Measurements from ENCODE around the gene MAGEA2.
"Not testable (repeated sequence)": the region's sequence is repeated elsewhere in the genome, so short reads cannot be mapped to it uniquely, and the experiment has no call there.

MAGEA2 gene

GRCh38 chrX:152753686-152754650, at the start of gene MAGEA2:
MAGEA2 (minus strand) TSS chrX:152753842; CDS start chrX:152751363, 2,479 bp downstream.
- DNase-seq (ENCODE audit: low read depth) = not testable (repeated sequence)

- DNase-seq (ENCODE audit: low read depth) = no peak
Observed at GRCh38 chrX:152798945-152799344, 45.3 kb upstream of the MAGEA2 start.

DNA sequence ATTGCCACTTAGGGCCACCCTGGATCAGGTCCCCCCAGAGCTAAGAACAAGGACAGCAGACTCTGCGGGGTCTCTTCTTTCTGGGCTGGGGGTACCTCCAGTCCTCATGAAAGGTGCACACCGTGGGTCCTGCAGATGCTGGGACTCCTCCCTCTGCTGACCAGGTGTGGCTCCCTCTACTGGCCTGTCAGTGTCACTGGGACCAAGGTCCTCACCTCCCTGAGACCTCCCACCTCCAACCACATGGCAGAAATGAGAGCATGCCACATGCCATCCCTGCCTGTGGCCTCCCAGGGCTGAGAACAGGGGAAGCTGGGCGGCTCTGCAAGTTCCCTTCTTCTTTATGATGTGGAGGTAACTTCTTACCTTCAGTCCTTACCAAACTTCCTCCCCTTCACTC, 33.4 kb upstream of the MAGEA2 start:
- DNase-seq (ENCODE audit: low read depth) = not testable (repeated sequence)

- not testable (repeated sequence) for DNase-seq (ENCODE audit: low read depth)
Observed at GRCh38 chrX:152769549-152770289, 16.1 kb upstream of the MAGEA2 start, which contains the start of gene MAGEA6. MAGEA6 (minus strand) TSS chrX:152769689; CDS start chrX:152767650, 2,039 bp downstream.

- DNase-seq (ENCODE audit: low read depth) = not testable (repeated sequence)
Observed at GRCh38 chrX:152766562-152766961, 12.9 kb upstream of the MAGEA2 start.

GRCh38 chrX:152761582-152761981, 7.9 kb upstream of the MAGEA2 start:
- DNase-seq (ENCODE audit: low read depth) = not testable (repeated sequence)

DNA sequence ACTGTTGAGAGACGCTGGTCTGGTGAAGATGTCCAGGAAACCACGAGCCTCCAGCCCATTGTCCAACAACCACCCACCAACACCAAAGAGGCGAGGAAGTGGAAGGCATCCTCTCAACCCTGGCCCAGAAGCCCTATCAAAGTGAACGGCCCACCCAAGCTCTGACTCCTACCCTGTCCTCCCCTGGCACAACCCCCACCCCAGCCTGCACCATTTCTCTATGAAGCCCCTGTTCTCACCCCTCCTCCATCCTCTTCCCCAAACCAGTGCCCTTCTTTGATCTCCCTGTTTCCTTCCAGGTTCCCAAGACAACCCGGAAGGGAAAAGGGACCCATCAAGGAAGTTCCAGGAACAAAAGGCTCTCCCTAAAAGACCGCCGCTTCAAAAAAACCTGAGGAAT, 5.9 kb upstream of the MAGEA2 start:
- not testable (repeated sequence) for DNase-seq (ENCODE audit: low read depth)

DNA sequence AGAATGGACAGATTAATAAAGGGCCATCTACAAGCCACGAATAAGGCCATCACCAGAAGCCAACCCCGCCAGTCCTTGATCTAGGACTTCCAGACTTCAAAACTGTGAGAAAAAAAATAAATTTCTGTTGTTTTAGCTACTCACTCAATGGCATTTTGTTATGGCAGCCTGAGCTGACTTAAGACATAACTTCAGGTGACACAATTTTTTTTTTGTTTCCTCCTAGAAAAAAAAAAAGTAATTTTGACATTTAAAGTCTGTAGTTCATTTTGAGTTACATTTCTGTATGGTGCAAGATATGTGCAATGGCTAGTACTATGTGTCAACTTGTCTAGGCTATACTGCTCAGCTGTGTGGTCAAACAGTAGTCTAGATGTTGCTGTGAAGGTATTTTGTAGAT, 5.3 kb upstream of the MAGEA2 start, which contains the start of gene CSAG3:
Gene CSAG3 (plus strand): TSS at position 301 of the 400 bp plus-strand sequence.
- not testable (repeated sequence) for DNase-seq (ENCODE audit: low read depth)

GRCh38 chrX:152754871-152755270, 1.2 kb upstream of the MAGEA2 start:
- DNase-seq (ENCODE audit: low read depth) = not testable (repeated sequence)

DNA sequence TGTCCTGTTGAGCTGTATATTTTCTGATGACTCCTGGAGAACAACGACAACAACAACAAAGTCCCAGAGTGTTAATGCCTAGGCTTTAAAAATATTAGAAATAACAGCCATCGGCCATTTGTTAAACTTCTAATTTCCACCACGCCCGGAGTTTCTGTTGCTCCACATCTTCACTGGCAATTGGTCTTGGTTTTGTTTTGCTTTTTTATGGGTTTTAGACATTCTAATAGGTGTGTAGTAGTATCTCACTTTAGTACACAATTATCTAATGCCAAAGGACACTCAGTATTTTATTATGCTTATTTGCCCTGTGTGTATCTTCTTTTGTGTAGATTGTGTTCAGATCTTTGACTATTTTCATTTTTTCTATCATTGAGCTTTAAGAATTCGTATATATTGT, 15.1 kb downstream of the MAGEA2 start:
- no peak for DNase-seq (ENCODE audit: low read depth)

GRCh38 chrX:152736528-152736927, 17.1 kb downstream of the MAGEA2 start:
- DNase-seq (ENCODE audit: low read depth) = not testable (repeated sequence)

DNA sequence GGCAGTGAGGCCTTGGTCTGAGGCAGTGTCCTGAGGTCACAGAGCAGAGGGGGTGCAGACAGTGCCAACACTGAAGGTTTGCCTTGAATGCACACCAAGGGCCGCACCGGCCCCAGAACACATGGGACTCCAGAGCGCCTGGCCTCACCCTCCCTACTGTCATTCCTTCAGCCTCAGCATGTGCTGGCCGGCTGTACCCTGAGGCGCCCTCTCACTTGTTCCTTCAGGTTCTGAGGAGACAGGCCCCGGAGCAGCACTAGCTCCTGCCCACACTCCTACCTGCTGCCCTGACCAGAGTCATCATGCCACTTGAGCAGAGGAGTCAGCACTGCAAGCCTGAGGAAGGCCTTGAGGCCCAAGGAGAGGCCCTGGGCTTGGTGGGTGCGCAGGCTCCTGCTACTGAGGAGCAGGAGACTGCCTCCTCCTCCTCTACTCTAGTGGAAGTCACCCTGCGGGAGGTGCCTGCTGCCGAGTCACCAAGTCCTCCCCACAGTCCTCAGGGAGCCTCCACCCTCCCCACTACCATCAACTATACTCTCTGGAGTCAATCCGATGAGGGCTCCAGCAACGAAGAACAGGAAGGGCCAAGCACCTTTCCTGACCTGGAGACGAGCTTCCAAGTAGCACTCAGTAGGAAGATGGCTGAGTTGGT, 17.7 kb downstream of the MAGEA2 start:
- no peak for DNase-seq (ENCODE audit: low read depth)

DNA sequence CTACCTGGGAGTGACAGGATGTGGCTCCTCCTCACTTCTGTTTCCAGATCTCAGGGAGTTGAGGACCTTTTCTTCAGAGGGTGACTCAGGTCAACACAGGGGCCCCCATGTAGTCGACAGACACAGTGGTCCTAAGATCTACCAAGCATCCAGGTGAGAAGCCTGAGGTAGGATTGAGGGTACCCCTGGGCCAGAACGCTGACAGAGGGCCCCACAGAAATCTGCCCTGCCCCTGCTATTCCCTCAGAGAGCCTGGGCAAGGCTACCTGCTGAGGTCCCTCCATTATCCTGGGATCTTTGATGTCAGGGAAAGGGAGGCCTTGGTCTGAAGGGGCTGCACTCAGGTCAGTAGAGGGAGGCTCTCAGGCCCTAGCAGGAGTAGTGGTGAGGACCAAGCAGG, 18.5 kb downstream of the MAGEA2 start:
- no peak for DNase-seq (ENCODE audit: low read depth)

GRCh38 chrX:152734143-152734858, 19.3 kb downstream of the MAGEA2 start:
- not testable (repeated sequence) for DNase-seq (ENCODE audit: low read depth)

DNA sequence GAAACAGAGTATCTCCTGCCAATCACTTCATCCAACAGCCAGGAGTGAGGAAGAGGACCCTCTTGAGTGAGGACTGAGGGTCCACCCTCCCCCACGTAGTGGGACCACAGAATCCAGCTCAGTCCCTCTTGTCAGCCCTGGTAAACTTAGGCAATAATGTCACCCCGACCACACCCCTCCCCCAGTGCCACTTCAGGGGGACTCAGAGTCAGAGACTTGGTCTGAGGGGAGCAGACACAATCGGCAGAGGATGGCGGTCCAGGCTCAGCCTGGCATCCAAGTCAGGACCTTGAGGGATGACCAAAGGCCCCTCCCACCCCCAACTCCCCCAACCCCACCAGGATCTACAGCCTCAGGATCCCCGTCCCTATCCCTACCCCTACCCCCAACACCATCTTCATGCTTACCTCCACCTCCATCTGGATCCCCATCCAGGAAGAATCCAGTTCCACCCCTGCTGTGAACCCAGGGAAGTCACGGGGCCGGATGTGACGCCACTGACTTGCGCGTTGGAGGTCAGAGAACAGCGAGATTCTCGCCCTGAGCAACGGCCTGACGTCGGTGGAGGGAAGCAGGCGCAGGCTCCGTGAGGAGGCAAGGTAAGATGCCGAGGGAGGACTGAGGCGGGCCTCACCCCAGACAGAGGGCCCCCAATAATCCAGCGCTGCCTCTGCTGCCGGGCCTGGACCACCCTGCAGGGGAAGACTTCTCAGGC, 20.2 kb downstream of the MAGEA2 start, which contains the start of the genes CSAG1 and MAGEA12:
Gene CSAG1 (minus strand): TSS at position 461 of the 715 bp plus-strand sequence. CDS start 1,261 bp downstream, outside the sequence.
Gene MAGEA12 (plus strand): TSS at position 497 of the 715 bp plus-strand sequence. CDS start 2,405 bp downstream, outside the sequence.
- DNase-seq (ENCODE audit: low read depth) = no peak

- no peak for DNase-seq (ENCODE audit: low read depth)
Observed at GRCh38 chrX:152725409-152725808, 28.2 kb downstream of the MAGEA2 start.

DNA sequence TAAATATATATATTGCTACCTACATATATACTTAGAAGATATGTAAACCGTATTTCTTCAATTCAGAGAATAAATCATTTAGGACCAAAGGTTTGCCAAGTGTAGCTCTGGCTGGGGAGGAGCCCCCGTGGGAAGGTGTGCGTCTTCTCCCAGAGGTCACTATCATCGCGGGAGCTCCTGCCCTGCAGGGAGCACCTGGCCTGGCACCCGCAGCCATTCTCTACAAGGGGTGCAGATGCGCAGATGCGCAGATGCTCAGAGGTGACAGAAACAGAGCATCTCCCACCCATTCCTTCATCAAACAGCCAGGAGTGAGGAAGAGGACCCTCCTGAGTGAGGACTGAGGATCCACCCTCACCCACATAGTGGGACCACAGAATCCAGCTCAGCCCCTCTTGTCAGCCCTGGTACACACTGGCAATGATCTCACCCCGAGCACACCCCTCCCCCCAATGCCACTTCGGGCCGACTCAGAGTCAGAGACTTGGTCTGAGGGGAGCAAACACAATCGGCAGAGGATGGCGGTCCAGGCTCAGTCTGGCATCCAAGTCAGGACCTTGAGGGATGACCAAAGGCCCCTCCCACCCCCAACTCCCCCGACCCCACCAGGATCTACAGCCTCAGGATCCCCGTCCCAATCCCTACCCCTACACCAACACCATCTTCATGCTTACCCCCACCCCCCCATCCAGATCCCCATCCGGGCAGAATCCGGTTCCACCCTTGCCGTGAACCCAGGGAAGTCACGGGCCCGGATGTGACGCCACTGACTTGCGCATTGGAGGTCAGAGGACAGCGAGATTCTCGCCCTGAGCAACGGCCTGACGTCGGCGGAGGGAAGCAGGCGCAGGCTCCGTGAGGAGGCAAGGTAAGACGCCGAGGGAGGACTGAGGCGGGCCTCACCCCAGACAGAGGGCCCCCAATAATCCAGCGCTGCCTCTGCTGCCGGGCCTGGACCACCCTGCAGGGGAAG, 39.5 kb downstream of the MAGEA2 start, which contains the start of gene MAGEA2B:
Gene MAGEA2B (plus strand): TSS at position 814 of the 973 bp plus-strand sequence. CDS start 2,479 bp downstream, outside the sequence.
- not testable (repeated sequence) for DNase-seq (ENCODE audit: low read depth)

GRCh38 chrX:152713195-152713594, 40.4 kb downstream of the MAGEA2 start:
- DNase-seq (ENCODE audit: low read depth) = not testable (repeated sequence)

- DNase-seq (ENCODE audit: low read depth) = not testable (repeated sequence)
Observed at GRCh38 chrX:152709173-152709572, 44.5 kb downstream of the MAGEA2 start, which contains the start of gene CSAG2. CSAG2 (minus strand) TSS chrX:152709273; CDS start chrX:152709112, 161 bp downstream.
